GM19324 (cell line): ENCODE data around the gene STMN3.

Experiments
- ATAC-seq: cut with Tn5 transposase; IDR thresholded peaks from one replicate; pipeline ENCODE4 v1.9.1; 2021; ENCODE audit warnings: mild to moderate bottlenecking, moderate library complexity; ENCODE audit not compliant: unreplicated experiment, low FRiP score

Gene STMN3

DNA sequence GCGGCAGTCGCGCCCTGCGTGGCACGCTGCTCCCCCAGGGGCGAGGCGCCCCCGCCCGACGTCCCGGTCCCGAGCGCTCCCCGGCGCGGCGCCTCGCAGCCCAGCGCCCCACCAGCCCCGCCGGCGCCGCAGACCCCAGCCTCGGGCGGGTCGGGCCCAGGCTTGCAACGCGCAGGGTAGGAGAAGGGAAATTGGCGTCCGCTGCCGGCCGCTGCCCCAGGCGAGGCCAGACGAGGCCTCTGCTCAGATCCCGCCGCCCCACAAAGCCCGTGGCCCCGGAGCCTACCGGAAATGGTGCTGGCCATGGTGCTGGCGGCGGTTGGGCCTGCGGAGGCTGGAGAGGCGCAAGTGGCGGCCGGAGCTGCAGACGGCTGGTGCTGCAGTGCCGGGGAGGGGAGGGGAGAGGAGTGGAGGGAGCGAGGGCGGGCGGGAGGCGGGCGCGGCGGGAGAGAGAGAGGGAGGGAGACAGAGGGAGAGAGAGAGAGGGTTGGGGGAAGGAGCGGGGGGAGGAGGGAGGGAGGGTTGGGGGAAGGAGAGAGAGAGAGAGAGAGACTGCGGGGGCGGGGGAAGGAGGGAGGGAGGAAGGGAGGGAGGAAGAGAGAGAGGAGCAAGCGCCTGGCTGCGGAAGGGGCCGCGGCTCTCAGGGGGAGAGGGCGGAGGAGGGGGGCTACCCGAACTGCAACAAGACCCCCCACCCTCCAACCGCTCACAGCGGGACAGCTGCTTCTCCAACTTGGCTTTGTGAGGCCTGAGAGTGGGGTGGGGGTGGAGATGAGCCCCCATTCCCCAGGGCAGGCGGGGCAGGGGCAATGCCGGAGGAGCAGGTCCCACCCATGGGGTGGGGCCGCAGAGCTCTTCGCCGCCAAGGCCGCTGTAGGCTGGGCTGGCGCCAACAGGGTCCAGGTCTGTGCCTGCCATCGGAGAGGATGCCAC, at the start of gene STMN3:
STMN3 (minus strand) TSS at position 384 of the 933 bp plus-strand sequence; CDS start at position 305, 79 bp downstream.
- no peak for ATAC-seq

- ATAC-seq = no peak
Observed at GRCh38 chr20:63702036-63702665, 48.9 kb upstream of the STMN3 start.

DNA sequence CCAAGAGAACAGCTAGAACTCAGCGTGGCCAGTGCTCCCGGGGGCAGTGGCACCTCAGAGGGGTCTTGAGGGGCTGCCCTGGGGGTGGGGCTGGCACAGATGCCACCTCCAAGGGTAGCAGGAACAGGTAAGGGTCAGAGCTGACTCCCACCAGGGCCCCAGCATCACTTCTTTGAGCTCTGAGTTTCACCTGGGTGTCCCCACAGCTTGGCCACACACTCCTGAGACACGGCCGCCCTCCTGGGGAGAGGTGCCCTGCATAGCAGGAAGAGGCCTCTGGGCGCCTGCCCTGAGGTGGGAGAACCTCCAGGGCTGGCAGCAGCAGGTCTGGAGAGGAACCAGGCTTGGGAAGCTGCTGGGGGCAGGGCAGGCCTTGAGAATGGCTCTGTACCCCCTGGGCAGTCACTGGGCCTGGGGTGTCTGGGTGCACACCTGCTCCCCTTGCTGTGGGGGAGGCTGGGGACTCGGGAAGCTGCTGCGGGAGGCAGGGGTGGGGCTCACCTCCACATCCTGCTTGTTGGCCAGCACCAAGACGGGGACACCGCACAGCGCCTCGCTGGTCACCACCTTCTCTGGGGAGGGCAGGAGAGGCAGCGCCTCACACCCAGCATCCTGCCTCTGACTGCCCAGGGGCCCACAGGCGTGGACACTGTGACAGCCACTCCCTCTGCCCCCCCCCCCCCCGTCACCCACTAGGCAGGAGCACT, 48.3 kb upstream of the STMN3 start:
- ATAC-seq = no peak

DNA sequence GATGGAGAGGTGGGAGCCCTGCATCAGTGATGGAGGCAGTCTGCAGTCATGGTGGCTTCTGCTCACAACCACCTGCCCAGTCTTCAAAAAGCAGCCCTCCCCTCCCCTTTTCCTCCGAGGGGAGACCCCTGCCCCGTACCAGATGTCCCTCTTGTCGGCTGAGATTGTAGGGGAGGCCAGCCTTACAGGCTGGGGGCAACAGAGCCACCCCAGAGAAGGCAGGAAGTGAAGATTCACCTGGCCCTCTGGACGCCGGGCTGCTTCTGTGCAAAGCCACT, 47.8 kb upstream of the STMN3 start:
- no peak for ATAC-seq

DNA sequence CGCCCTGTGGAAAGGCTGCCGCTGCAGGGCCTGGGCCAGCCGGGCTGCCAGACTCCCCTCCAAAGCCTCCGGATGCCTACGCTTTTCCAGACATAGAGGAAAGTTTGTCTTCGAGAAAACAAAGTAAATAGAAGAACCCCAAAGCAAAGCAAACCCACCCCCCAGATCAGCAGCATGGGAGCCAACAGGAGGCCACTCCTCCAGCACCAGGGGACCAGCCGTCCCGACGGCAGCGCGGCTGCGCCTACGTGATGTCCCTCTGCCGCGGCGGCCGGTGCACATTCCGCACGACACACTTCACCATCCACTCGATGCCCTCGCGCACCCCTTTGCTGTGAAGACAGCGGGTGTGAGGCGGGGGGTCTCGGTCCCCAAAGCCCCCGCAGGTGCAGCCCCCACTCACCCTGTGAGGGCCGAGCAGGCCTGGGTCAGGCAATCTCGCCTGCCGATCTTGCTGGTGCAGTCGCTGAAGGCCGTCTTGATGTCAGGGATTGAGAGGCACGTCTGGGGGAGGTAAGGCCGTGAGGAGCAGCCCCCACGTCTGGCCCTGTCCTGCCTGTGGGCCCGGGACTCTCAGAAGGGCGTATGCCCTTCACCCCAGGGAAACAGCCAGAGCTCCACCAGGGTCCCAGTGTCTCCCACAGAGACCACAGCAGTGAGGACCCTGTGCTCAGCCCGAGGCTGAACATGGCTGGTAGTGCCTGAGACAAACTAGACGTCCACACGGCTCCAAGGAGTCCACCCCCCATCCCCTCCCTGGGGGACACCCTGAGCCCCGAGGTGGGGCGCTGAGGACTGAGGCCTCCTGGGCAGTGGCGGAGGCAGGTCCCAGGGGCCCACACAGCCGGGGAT, 47.2 kb upstream of the STMN3 start:
- no peak for ATAC-seq

- no peak for ATAC-seq
Observed at GRCh38 chr20:63699466-63700198, 46.4 kb upstream of the STMN3 start.

DNA sequence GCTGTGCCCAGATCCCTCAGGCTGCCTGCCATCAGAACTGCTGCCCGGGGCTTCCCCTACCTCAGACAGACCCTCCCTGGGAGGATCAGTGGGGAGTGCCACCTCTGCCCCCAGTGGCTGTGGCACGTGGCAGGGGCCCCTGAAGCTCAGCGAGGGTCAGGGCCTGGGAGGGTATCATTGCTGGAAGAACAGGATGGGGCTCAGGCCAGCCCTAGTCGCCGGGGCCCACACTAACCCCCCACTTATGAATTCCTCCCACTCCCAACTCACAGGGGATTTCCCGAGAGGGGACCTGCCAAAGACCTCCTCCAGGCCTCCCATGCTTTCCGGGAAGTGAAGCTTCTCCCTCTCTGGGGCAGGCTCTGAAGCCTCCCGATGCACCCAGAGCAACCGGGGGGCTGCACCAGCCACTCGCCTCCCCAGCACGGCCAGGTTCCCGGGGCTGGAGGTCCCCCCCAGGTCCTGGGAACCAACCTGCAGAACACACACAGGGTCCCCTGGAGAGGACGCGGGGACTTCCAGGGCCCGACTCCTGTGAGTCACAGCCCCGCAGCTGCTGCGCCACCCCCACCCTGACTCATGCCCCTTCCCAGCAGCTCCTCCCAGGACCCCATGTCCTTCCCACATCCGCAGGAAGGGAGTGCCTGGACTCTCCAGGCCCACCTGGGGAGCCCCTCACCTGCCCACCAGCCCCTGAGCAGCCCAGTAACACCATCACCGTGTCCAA, 45.7 kb upstream of the STMN3 start:
- no peak for ATAC-seq

DNA sequence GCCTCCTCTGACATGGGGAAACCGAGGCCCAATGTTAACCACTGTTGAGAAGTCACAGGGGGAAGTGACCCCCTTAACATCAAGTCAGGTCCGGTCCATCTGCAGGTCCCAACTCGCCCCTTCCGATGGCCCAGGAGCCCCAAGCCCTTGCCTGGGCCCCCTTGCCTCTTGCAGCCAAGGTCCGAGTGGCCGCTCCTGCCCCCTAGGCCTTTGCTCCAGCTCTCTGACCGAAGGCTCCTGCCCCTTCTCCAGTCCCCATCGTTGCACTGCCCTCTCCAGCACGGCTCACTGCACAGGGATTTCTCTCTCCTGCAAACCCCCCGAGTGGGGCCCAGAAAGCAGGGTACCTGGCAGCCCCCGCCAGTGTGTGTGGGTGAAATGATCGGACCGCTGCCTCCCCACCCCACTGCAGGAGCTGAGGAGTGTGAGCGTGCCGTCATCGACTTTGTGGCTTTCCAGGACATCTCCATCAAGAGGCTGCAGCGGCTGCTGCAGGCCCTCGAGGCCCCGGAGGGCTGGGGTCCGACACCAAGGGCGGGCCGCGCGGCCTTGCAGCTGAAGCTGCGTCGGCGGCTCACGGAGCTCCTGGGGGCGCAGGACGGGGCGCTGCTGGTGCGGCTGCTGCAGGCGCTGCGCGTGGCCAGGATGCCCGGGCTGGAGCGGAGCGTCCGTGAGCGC, 44.8 kb upstream of the STMN3 start:
- no peak for ATAC-seq

DNA sequence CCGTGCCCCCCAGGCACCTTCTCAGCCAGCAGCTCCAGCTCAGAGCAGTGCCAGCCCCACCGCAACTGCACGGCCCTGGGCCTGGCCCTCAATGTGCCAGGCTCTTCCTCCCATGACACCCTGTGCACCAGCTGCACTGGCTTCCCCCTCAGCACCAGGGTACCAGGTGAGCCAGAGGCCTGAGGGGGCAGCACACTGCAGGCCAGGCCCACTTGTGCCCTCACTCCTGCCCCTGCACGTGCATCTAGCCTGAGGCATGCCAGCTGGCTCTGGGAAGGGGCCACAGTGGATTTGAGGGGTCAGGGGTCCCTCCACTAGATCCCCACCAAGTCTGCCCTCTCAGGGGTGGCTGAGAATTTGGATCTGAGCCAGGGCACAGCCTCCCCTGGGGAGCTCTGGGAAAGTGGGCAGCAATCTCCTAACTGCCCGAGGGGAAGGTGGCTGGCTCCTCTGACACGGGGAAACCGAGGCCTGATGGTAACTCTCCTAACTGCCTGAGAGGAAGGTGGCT, 44.2 kb upstream of the STMN3 start:
- ATAC-seq = no peak

GRCh38 chr20:63696628-63697356, 43.6 kb upstream of the STMN3 start, which contains the start of gene TNFRSF6B:
Gene TNFRSF6B, plus strand, starts transcription at chr20:63696652. Its CDS starts 116 bp downstream, at chr20:63696768.
- no peak for ATAC-seq

GRCh38 chr20:63696306-63696627, 43.0 kb upstream of the STMN3 start:
- no peak for ATAC-seq

- ATAC-seq = no peak
Observed at GRCh38 chr20:63695424-63696305, 42.4 kb upstream of the STMN3 start.

- ATAC-seq = no peak
Observed at GRCh38 chr20:63694584-63695423, 41.6 kb upstream of the STMN3 start.

DNA sequence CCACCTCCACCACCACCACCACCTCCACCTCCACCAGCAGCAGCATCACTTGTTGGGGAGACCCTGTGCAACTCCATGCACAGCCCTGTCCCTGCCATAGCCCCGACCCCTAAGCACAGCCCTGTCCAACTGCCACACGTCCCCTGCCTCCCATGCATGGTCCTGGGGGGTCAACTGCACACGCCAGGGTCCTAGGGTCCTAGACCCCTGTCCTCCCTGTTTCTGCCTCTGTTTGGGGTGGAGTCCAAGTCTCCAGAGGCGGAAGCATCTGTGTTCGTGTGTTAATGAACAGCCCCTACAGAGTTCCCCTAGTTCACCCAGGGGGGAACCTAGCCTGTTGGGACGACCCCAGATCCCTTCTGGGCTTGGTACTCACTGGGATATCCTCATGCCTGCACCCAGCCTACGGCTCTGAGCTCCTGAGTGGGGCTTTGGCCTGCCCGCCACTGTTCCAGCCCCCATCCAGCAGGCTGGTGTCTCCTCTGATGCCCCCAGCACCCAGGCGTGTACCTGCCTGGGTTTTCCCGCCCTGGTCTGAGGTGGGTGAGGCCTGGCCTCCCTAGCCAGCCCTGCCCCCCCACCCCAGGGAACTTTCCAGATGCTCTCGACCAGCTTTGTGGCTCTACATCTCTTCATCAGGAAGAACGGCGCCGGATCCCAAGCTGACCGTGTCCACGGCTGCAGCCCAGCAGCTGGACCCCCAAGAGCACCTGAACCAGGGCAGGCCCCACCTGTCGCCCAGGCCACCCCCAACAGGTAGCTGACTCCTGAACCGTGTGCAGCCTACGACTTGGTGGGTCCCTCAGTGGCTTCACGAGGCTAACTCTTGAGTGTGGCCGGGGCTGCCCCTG, 40.7 kb upstream of the STMN3 start:
- ATAC-seq = no peak

DNA sequence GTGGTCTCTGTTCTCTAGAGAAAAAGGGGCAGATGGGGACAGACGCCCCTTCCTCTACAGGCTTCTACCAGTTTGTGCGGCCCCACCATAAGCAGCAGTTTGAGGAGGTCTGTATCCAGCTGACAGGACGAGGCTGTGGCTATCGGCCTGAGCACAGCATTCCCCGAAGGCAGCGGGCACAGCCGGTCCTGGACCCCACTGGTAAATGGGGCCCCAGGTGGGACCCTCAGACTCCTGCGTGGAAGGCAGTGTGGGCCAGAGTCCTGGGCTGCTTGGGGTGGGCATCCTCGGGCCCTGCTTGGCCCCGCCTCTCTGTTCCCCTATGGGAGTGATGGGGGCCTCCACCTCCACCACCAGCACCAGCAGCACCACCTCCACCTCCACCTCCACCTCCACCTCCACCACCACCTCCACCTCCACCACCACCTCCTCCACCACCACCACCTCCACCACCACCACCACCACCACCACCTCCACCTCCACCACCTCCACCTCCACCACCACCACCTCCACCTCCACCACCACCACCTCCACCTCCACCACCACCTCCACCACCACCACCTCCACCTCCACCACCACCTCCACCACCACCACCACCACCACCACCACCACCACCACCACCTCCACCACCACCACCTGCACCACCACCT, 40.0 kb upstream of the STMN3 start:
- ATAC-seq = no peak
